CD14-positive monocyte (primary cell): Measurements from ENCODE around the gene EPHB4. TPM values are rescaled to one million over a fixed set of nuclear protein-coding genes. Genes with fewer than 3 reads are reported as not detected.

Experiments
- DNase-seq, 3 donors: peaks; one replicate each; pipeline ENCODE4 v3.0.0-alpha.2; 2011 to 2022
- H2AFZ ChIP-seq: 2 replicates; pipeline ENCODE4 v1.6.0; 2012; ENCODE audit warnings: mild to moderate bottlenecking, low read depth, low read length, inconsistent platforms; ENCODE audit not compliant: insufficient read depth, poor library complexity, severe bottlenecking
- H3K27ac ChIP-seq, 2 donors: 1 replicate in 1 of 2; 2 replicates in 1 of 2; pipeline ENCODE4 v1.5.1; 2012 to 2013; ENCODE audit warnings: low read length in 2 of 2, control low read depth in 1 of 2, inconsistent platforms in 1 of 2, low read depth in 1 of 2, mild to moderate bottlenecking in 1 of 2
- H3K27me3 ChIP-seq, 2 donors: one replicate each; pipeline versions ENCODE4 v1.6.0 to v1.6.1; 2011 to 2013; ENCODE audit warnings: low read length in 2 of 2; ENCODE audit not compliant: control insufficient read depth in 2 of 2, insufficient read depth in 2 of 2
- H3K36me3 ChIP-seq, 2 donors: replicated peaks in 1 of 2; 1 replicate in 1 of 2; 2 replicates in 1 of 2; pipeline versions ENCODE4 v1.5.1 to v1.6.1; 2012 to 2013; ENCODE audit warnings: low read length in 2 of 2, control low read depth in 1 of 2, inconsistent platforms in 1 of 2, mild to moderate bottlenecking in 1 of 2; ENCODE audit not compliant: insufficient read depth in 2 of 2, control insufficient read depth in 1 of 2
- H3K4me1 ChIP-seq, 2 donors: 1 replicate in 1 of 2; 2 replicates in 1 of 2; pipeline versions ENCODE4 v1.5.1 to v1.6.1; 2012 to 2013; ENCODE audit warnings: low read length in 2 of 2, control low read depth in 1 of 2, inconsistent platforms in 1 of 2, mild to moderate bottlenecking in 1 of 2, moderate library complexity in 1 of 2; ENCODE audit not compliant: insufficient read depth in 2 of 2, control insufficient read depth in 1 of 2
- H3K4me2 ChIP-seq: replicated peaks from 2 replicates; pipeline ENCODE3; 2012; ENCODE audit warnings: low read length, moderate library complexity, mild to moderate bottlenecking; ENCODE audit not compliant: poor library complexity, severe bottlenecking; ENCODE audit errors: extremely low read depth
- H3K4me3 ChIP-seq, 3 experiments: fragments of 200-600 bp in 1 of 3; sonication (generic) in 1 of 3; replicated peaks in 1 of 3; 1 replicate in 2 of 3; 2 replicates in 1 of 3; pipeline ENCODE4 v1.5.1; 2011 to 2013; ENCODE audit warnings: low read length in 3 of 3, mild to moderate bottlenecking in 3 of 3, control low read depth in 2 of 3, low read depth in 2 of 3, inconsistent platforms in 1 of 3, moderate library complexity in 1 of 3
- H3K79me2 ChIP-seq: 2 replicates; pipeline ENCODE4 v1.6.0; 2012; ENCODE audit warnings: mild to moderate bottlenecking, control low read depth, inconsistent platforms, low read length, moderate library complexity; ENCODE audit not compliant: insufficient read depth
- H3K9ac ChIP-seq: 2 replicates; pipeline ENCODE4 v1.6.0; 2017; ENCODE audit warnings: low read length, mild to moderate bottlenecking; ENCODE audit not compliant: insufficient read depth, poor library complexity, severe bottlenecking
- H3K9me3 ChIP-seq, 2 donors: replicated peaks in 1 of 2; 1 replicate in 1 of 2; 2 replicates in 1 of 2; pipeline versions ENCODE4 v1.5.1 to v1.6.1; 2012 to 2013; ENCODE audit warnings: low read length in 2 of 2, control low read depth in 1 of 2; ENCODE audit not compliant: control insufficient read depth in 1 of 2, insufficient read depth in 1 of 2
- H4K20me1 ChIP-seq: 2 replicates; pipeline ENCODE4 v1.6.0; 2012; ENCODE audit warnings: mild to moderate bottlenecking, low read length, control low read depth, moderate library complexity; ENCODE audit not compliant: insufficient read depth
- H3K27ac Mint-ChIP-seq, 7 donors: one replicate each; pipeline ENCODE4 v1.8.0; 2020; ENCODE audit warnings: mild to moderate bottlenecking in 7 of 7, mixed read lengths in 7 of 7, moderate library complexity in 6 of 7, inconsistent platforms in 2 of 7
- H3K27me3 Mint-ChIP-seq, 3 donors: one replicate each; pipeline ENCODE4 v1.8.0; 2021 to 2022; ENCODE audit warnings: low read depth in 3 of 3, mild to moderate bottlenecking in 3 of 3, mixed read lengths in 3 of 3, moderate library complexity in 3 of 3, inconsistent platforms in 1 of 3
- H3K36me3 Mint-ChIP-seq, 2 donors: one replicate each; pipeline ENCODE4 v1.8.0; 2020; ENCODE audit warnings: mixed read lengths in 2 of 2, inconsistent platforms in 1 of 2, mild to moderate bottlenecking in 1 of 2
- H3K4me1 Mint-ChIP-seq: one replicate; pipeline ENCODE4 v1.8.0; 2020; ENCODE audit warnings: mild to moderate bottlenecking, mixed read lengths
- H3K4me3 Mint-ChIP-seq, 2 donors: one replicate each; pipeline ENCODE4 v1.8.0; 2020; ENCODE audit warnings: mild to moderate bottlenecking in 2 of 2, mixed read lengths in 2 of 2, moderate library complexity in 1 of 2
- H3K9me3 Mint-ChIP-seq, 7 donors: one replicate each; pipeline ENCODE4 v1.8.0; 2020 to 2022; ENCODE audit warnings: mixed read lengths in 7 of 7, mild to moderate bottlenecking in 6 of 7, moderate library complexity in 6 of 7, inconsistent platforms in 2 of 7
- CTCF ChIP-seq: fragments of 200-600 bp; IDR thresholded peaks from one replicate; pipeline ENCODE4 v1.8.0; 2022; ENCODE audit warnings: antibody characterized with exemption, mild to moderate bottlenecking
- WGBS: methylation state at CpG from one replicate; pipeline ENCODE4 v1.1.5; 2013; ENCODE audit warnings: missing lambda C conversion rate; ENCODE audit not compliant: insufficient coverage; 5-methylcytosine and 5-hydroxymethylcytosine counted together
- intact Hi-C, 2 donors: fragments of 100-400 bp; cut with micrococcal nuclease; formaldehyde crosslinking; loops; one replicate each; pipeline versions ENCODE4 v1.15.0 to v1.15.1; 2023
- polyA plus RNA-seq, 3 donors: library from polyadenylated mRNA; depleted of rRNA in 1 of 3; unstranded in 2 of 3; stranded (reverse) in 1 of 3; fragments of 300-500 nt in 2 of 3; fragments of >200 nt in 1 of 3; fragmentation: Illumina TruSeq in 2 of 3; gene quantifications; 1 replicate in 2 of 3; 2 replicates in 1 of 3; pipeline ENCODE4 v1.2.3, GENCODE V29; 2012 to 2021

Gene EPHB4
- polyA plus RNA-seq, 3 donors = 5.0 to 6.5 (median 5.7) TPM

GRCh38 chr7:100874577-100875355 is 47.4 kb upstream of the EPHB4 start, which contains the start of gene SRRT:
Gene SRRT (plus strand): TSS chr7:100875103. CDS start chr7:100875591, 488 bp downstream.
- Histone ChIP-seq H3K27me3 (no peaks in the 10 kb centered on the region), H3K36me3 (peaks cover 1 to 23% of the 10 kb centered on the region in 2 donors), H3K4me1 (peaks cover 22 to 31% of the 10 kb centered on the region in 2 donors), H2AFZ (peak within 1 kb of the TSS; percentile 94), H3K4me3 (peak within 1 kb of the TSS; percentile 68 to 98 (median 76)), H3K4me2 (peak within 1 kb of the TSS; percentile 95), H4K20me1 (peaks cover 45% of the 10 kb centered on the region), H3K9ac (peak within 1 kb of the TSS; percentile 90), H3K27ac (peak within 1 kb of the TSS; percentile 79 to 94), H3K9me3 (no peaks in the 10 kb centered on the region), H3K79me2 (peaks cover 48% of the 10 kb centered on the region)
- peaks cover 30% of the 10 kb centered on the region for H3K4me1 Mint-ChIP-seq
- H3K36me3 Mint-ChIP-seq = peaks cover 45 to 51% of the 10 kb centered on the region in 2 donors
- peaks cover 0 to 5% (median 0%) of the 10 kb centered on the region in 7 donors for H3K9me3 Mint-ChIP-seq
- intact Hi-C loops = loop anchor here in 1 of 2 donors (1.0 kb wide), 1 partner anchor 13 kb away; no protein-coding TSS in a partner anchor
- peak within 1 kb of the TSS; percentile 97 for H3K4me3 Mint-ChIP-seq
- peak; percentile 25 for TF ChIP-seq CTCF
- peak; percentile 97 to 98 (median 97) for DNase-seq
- WGBS = 3% methylated on average over 48 of the region's 79 CpGs
- H3K27me3 Mint-ChIP-seq = peaks cover 0 to 8% (median 0%) of the 10 kb centered on the region in 3 donors
- H3K27ac Mint-ChIP-seq = peak within 1 kb of the TSS; percentile 92 to 98 (median 95)

DNA sequence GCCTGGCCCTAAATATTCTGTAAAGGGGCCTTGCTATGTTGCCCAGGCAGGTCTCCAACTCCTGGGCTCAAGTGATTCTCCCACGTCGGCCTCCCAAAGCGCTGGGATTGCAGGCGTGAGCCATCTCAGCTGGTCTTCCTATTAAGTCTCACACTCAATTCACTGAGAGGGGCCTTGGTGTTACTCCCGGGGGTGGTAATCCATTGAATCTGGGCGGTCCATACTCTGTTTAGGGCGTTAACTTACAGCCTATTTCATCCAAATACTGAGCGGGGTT is 46.9 kb upstream of the EPHB4 start:
- TF ChIP-seq CTCF = no peak
- H3K9me3 Mint-ChIP-seq = peaks cover 0 to 3% (median 0%) of the 10 kb centered on the region in 7 donors
- peaks cover 40% of the 10 kb centered on the region for H4K20me1 ChIP-seq
- H2AFZ ChIP-seq = peak overlapping the region; percentile 94
- H3K36me3 Mint-ChIP-seq = peaks cover 41 to 46% of the 10 kb centered on the region in 2 donors
- peaks cover 43% of the 10 kb centered on the region for H3K79me2 ChIP-seq
- no peaks in the 10 kb centered on the region for H3K9me3 ChIP-seq
- peak overlapping the region; percentile 95 for H3K4me2 ChIP-seq
- peaks cover 0 to 8% (median 0%) of the 10 kb centered on the region in 3 donors for H3K27me3 Mint-ChIP-seq
- peak overlapping the region; percentile 90 for H3K9ac ChIP-seq
- peaks cover 0 to 18% of the 10 kb centered on the region in 2 donors for H3K36me3 ChIP-seq
- H3K27ac Mint-ChIP-seq = peak overlapping the region; percentile 92 to 98 (median 95)
- intact Hi-C loops = no loop called here
- peaks cover 22 to 31% of the 10 kb centered on the region in 2 donors for H3K4me1 ChIP-seq
- 76% methylated on average over 5 of the region's 8 CpGs for WGBS
- H3K27me3 ChIP-seq = no peaks in the 10 kb centered on the region
- no peak for DNase-seq
- H3K4me3 Mint-ChIP-seq = peak overlapping the region; percentile 97
- peak overlapping the region; percentile 79 to 94 for H3K27ac ChIP-seq
- H3K4me3 ChIP-seq = peak overlapping the region; percentile 68 to 98 (median 76)
- peaks cover 29% of the 10 kb centered on the region for H3K4me1 Mint-ChIP-seq
